CD4-positive, alpha-beta T cell treated with Interleukin-6 for 4 hours (primary cell): ENCODE results near the gene RIMBP3C.
"Not testable (repeated sequence)": the region's sequence is repeated elsewhere in the genome, so short reads cannot be mapped to it uniquely, and the experiment has no call there.

ENCODE experiments used
- DNase-seq: peaks from one replicate; pipeline ENCODE4 v3.0.0-alpha.2; 2020; ENCODE audit warnings: mixed read lengths

Gene RIMBP3C

DNA sequence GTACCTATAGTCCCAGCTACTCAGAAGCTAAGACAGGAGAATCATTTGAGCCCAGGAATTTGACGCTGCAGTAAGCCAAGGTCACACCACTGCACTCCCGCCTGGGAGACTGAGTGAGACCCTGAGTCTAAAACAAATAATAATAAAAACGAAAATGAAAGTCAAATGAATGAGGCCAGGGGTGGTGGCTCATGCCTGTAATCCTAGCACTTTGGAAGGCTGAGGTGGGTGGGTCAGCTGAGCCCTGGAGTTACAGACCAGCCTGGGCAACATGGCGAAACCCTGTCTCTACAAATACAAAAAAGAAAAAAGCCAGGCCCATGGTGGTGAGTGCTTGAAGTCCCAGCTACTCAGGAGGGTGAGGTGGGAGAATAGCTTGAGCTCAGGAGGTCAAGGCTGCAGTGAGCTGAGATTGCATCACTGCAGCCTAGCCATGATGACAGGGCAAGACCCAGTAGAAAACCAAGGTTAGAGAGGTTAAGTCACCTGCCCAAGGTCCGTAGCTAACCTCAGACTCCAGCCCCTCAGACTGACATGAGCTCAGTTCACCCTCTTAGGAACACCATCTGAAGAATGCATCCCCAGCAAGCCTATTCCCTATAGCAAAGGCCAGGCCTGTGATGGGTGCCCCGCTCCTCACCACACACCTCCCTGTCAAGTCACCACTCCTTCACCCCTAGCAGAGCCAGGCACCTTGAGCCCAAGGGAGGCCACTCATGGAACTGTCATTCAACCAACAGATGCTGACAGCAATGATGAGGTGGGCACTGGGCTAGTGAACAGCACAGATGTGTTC, 24.4 kb downstream of the RIMBP3C start:
- DNase-seq: not testable (repeated sequence)

DNA sequence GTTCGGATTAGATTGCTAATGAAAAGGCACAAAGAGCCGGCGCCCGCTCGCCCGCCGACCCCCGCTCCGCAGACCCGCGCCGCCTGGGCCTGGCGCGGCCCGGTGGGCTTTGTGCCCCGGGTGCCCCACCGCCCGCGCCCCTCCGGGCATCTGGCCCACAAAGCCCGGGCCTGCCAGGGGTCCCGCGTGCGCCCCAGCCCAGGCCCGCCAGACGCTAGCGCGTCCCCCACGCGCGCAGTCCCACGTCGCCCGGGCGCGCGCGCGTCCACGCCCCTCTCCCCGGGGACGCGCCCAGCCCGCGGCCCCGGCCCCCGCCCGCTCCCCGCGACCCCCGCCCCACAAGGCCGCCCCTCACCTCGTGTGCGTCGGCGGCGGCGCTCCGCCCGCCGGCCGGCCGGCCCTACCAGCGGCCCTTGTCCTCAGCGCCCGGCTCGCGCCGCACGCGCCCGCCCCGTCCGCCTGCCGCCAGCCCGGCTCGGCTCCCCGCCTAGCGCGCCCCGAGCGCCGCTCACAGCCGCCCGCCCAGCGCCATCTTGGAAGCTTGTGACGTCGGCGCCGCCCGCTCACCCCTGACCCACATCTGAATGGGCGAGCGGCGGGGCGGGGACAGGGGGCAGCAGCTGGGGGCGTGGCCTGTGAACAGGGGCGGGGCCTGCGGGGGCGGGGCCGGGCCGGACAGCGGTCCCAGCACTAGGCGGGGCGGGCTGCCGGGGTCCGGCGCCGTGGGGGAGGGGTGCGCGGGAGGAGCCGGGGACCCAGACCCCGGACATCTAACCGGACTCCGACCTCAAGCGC, 34.1 kb downstream of the RIMBP3C start:
- DNase-seq: not testable (repeated sequence)

DNA sequence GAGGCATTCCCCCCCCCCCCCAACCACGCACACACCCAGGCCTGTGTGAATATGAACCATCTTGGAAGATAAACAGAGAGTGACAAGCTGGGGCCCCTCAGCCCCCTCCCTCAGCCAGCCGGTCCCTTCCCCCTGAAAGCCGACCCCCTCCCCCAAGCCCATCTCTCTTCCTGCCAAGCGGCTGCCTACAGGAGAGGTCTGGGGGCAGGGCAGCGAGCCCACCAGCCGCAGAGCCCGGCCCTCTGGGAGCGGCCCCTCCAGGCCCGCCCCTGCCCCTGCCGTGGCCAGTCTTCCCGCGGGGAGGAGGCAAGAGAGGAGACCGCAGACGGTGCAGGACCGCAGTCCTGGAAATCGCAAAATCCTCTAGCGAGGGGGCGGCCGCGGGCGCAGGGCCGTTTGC, 34.7 kb downstream of the RIMBP3C start:
- DNase-seq: not testable (repeated sequence)

DNA sequence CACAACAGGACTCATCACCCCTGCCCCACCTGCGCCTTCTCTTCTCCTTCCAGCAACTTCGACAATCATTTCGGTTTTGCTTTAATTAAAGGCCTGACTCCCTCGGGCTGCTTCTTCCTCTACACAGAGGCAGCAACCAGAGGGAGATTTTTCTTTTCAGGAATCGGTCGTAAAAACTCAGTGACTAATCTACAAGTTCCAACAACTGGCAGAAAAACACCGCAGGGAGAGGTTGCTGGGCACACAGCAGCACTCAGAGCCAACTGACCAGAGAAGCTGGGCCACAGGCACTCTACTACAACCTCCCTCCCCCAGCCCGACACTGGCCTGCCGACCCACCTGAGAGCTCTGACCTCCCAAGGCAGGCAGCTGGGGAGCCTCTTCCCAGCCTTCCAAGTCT, 36.0 kb downstream of the RIMBP3C start:
- DNase-seq: not testable (repeated sequence)

DNA sequence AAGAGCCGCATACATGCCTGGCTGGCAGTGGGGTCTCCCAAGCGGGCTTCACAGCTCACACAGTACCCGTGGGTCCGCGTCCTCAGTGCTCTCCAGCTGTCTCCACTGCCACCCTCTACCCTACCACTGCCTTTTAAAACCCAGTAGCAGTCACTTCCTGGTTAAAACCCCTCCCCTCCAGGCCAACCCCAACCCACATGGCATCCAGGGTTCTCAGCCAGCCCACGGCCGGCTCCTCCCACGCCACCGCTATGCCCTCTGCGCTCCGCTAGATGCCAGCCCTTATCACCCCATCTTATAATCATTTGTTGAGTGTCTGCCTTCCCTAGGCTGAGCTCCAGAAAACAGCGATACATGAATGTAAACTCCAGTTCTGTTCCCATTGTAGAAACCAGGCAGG, 37.1 kb downstream of the RIMBP3C start:
- DNase-seq: not testable (repeated sequence)

DNA sequence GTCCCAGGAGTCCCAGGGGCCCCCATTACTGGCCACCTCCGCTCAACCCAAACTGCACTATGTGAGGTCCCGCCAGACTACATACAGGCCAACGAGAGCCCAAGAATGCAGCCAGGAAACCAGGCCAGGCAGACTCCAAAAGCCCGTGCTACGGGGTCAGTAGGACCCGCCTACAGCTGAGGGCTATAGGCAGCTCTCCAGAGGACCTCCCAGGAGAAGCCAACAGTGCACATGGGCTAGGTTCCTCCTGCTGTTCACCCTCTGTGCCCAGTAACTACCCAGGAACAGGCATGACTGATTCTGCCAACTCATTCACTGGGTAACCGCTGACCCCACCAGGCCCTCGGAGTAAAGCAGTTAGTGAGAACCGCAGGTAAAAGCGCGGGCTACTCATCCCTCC, 39.2 kb downstream of the RIMBP3C start:
- not testable (repeated sequence) for DNase-seq

DNA sequence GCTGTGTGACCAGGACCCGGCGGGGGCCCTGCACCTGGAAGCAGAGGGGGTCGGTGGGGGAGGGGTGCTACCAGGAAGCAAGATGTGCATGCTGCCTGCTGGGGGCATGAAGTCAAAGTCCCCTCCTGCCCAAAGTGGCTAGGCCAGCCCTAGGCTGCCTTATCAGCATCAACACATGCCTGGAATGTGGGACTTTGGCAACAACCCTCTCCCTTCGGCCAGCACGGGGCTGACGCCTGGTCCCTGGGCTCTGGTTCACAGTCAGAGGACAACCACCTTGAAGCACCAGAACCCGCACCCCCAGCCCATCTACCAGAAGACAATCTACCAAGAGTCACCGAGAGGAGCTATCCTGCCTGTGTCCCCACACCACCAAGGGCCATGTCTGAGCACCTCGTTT, 40.9 kb downstream of the RIMBP3C start:
- not testable (repeated sequence) for DNase-seq

DNA sequence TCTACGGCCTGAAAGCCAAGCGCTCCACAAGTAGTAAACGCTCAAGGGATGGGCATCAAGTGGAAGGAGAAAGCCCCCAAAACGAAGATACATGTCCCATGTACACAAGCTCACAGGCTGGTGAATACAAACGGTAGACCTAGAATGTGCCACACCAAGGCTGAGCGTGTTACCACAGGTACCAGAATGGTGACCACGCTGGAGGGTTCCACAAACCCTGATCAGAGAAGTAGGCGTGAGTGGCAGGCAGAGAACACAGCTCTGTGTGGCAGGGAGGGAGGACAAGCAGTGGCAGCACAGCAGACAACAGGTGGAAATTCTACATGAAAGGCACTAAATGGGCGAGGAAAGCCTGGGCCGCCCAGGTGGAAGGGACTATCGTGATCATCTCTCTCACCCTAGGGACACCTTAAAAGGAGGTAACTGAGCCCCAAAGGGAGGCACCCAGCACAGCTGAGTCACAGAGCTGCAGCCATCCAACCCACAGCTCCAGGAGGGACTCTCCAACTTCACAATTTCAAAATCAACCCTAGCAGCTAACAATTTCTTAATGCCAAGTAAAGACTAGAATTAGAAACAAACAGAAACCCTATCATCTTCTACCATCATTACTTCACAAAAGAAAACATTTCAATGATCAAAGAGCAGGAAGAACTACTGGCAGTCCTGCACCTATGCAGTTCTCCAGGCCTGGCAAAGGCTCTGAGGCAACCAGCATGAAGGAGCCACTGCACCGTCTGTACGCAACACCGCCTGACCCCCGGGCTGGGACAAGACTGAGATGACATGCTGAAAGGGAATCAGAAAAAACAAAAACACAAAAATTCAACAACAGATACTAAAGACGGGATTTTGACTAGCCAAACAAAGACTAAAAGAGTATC, 51.4 kb downstream of the RIMBP3C start:
- DNase-seq: not testable (repeated sequence)

DNA sequence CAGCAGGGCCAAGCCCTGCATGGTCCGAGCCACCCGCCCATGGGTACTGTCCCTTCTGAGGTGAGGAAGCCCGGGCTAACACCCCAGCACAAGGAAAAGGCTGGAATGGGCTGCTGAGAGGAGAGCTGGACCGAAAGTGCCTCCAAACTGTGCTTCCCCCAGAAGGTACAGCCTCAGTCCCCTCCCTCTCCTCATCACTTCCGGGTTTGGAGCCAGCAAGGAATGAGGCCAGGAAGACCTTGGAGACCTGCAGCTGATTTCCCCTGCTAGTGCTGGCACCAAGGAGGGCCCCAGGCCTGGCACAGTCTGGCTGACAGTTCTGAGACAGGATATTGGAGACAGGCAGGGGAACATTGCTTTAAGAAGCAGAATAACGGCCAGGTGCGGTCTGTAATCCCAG, 52.8 kb downstream of the RIMBP3C start:
- not testable (repeated sequence) for DNase-seq

DNA sequence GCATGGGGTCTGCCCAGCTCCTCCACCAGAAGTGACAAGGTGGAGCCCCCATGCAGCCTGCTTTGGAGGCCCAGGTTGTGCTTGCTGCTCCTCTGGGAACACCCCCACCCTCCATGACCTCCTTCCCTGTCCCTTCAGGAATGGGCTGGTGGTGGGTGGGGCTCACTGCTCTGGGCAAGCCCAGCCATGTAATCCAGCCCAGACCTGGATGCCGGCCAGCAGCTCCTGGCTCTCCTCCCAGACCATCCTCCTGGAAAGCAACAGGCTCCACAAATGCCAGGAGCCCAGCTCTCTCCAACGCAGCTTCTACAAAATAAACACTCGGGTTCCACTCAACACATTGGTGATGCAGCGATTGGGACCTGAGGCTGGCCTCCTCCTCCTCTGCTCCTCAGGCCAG, 53.3 kb downstream of the RIMBP3C start:
- DNase-seq: not testable (repeated sequence)
